Loucy (cell line): ENCODE data around the gene EP400.

ENCODE experiments used
- CTCF ChIP-seq: fragments of 200-600 bp; sonication (generic); conservative IDR thresholded peaks from 2 replicates; pipeline ENCODE4 v1.5.1; 2014; ENCODE audit warnings: mild to moderate bottlenecking, antibody characterized with exemption, low read length
- EZH2phosphoT487 ChIP-seq: fragments of 200-600 bp; IDR thresholded peaks from 2 replicates; pipeline ENCODE4 v1.6.1; 2018; ENCODE audit warnings: antibody characterized with exemption, mild to moderate bottlenecking, moderate library complexity, borderline replicate concordance

GRCh38 chr12:131915823-131916222, 33.9 kb upstream of the EP400 start:
- no peak for TF ChIP-seq CTCF
- no peak for TF ChIP-seq EZH2phosphoT487
